CD4-positive, alpha-beta T cell treated with Interleukin-6 for 4 hours (primary cell): ENCODE data around the gene RAB1A.

ENCODE experiments used
- DNase-seq: peaks from one replicate; pipeline ENCODE4 v3.0.0-alpha.2; 2020; ENCODE audit warnings: mixed read lengths

Gene RAB1A

GRCh38 chr2:65085148-65085547, 44.8 kb downstream of the RAB1A start:
- DNase-seq: no peak

GRCh38 chr2:65081232-65081685, 48.6 kb downstream of the RAB1A start:
- no peak for DNase-seq

GRCh38 chr2:65079017-65079416, 50.9 kb downstream of the RAB1A start:
- no peak for DNase-seq

GRCh38 chr2:65077898-65078297, 52.0 kb downstream of the RAB1A start:
- no peak for DNase-seq

- no peak for DNase-seq
These were observed 53.6 kb downstream of the RAB1A start for GRCh38 chr2:65076345-65076710.

GRCh38 chr2:65075605-65076344, 54.1 kb downstream of the RAB1A start:
- no peak for DNase-seq

- DNase-seq: no peak
These were observed 54.7 kb downstream of the RAB1A start for GRCh38 chr2:65075176-65075575.

GRCh38 chr2:65073879-65074565, 55.9 kb downstream of the RAB1A start:
- DNase-seq: no peak

- no peak for DNase-seq
These were observed 57.5 kb downstream of the RAB1A start for GRCh38 chr2:65072181-65072970.

- DNase-seq: no peak
These were observed 58.3 kb downstream of the RAB1A start for GRCh38 chr2:65071499-65072180.

- no peak for DNase-seq
These were observed 59.0 kb downstream of the RAB1A start for GRCh38 chr2:65070856-65071255.

- no peak for DNase-seq
These were observed 59.6 kb downstream of the RAB1A start for GRCh38 chr2:65070172-65070830.

- DNase-seq: no peak
These were observed 60.5 kb downstream of the RAB1A start for GRCh38 chr2:65069439-65069824.

- peak; percentile 32 for DNase-seq
These were observed 61.9 kb downstream of the RAB1A start for GRCh38 chr2:65067806-65068553.

- DNase-seq: peak; percentile 52
These were observed 65.0 kb downstream of the RAB1A start for GRCh38 chr2:65064728-65065552.

GRCh38 chr2:65062843-65063825, 66.8 kb downstream of the RAB1A start:
- DNase-seq: no peak

GRCh38 chr2:65061910-65062339, 68.0 kb downstream of the RAB1A start:
- DNase-seq: no peak

- DNase-seq: no peak
These were observed 68.6 kb downstream of the RAB1A start for GRCh38 chr2:65061146-65061909.

- DNase-seq: no peak
These were observed 70.8 kb downstream of the RAB1A start for GRCh38 chr2:65059071-65059470.
